Activated T-helper 1 cell treated with anti-CD3 and anti-CD28 coated beads, Interleukin-2, amount 50 U/mL, for 16 hours (primary cell): Measurements from ENCODE around the gene MID1.

Experiments used
- DNase-seq, 2 donors: peaks; one replicate each; pipeline ENCODE4 v3.0.0-alpha.2; 2020; ENCODE audit warnings: low read depth in 1 of 2, low spot score in 1 of 2

The MID1 gene, protein sequence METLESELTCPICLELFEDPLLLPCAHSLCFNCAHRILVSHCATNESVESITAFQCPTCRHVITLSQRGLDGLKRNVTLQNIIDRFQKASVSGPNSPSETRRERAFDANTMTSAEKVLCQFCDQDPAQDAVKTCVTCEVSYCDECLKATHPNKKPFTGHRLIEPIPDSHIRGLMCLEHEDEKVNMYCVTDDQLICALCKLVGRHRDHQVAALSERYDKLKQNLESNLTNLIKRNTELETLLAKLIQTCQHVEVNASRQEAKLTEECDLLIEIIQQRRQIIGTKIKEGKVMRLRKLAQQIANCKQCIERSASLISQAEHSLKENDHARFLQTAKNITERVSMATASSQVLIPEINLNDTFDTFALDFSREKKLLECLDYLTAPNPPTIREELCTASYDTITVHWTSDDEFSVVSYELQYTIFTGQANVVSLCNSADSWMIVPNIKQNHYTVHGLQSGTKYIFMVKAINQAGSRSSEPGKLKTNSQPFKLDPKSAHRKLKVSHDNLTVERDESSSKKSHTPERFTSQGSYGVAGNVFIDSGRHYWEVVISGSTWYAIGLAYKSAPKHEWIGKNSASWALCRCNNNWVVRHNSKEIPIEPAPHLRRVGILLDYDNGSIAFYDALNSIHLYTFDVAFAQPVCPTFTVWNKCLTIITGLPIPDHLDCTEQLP

DNA sequence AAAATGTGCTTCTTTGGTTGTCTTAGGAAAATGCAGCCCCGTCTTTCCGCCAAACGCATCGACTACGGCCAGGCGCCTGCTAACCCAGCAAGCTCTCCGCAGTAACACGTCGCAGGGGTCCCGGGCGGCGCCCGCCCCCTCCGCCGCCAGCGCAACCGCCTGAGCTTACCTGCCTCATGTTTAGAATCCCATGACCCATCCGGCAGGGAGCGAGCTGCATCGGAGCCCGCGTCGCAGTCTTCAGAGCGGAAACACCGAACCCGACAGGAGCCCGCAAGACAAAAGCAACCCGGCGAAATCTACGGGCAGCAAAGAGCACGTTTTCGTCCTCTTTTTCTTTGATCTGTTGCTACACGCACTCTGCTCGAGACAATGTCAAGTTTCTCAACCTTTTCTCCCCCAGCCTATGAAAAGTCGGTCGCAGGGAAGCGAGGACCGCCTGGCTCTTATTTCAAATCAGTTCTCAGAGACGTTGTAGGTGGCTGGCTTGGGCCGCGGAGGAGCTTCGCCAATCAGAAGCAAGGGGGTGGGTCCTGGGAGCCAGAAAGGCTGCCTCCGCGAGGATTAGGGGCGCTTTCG is at the start of gene MID1:
Gene MID1 (minus strand): TSS at position 465 of the 579 bp plus-strand sequence. CDS start 53,038 bp downstream, outside the sequence.
- no peak for DNase-seq

DNA sequence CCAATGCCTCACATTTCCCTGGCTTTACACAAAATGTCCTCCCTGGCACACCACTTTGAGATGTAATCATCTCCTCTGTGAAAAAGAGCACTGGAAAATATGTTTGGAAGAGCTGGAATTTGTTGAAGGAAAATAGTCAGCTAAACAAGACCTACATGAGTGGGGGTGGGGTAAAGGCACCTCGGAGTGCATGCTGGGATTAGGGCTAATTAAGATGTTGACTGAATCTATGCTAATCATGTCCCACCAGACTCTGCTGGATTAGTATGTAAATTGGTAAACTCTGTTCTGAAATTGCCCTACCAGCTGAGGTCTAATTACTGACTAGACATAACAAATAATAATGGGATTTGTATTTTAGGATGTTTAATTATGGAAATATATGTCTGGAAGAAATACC is 46.8 kb upstream of the MID1 start:
- DNase-seq: no peak

DNA sequence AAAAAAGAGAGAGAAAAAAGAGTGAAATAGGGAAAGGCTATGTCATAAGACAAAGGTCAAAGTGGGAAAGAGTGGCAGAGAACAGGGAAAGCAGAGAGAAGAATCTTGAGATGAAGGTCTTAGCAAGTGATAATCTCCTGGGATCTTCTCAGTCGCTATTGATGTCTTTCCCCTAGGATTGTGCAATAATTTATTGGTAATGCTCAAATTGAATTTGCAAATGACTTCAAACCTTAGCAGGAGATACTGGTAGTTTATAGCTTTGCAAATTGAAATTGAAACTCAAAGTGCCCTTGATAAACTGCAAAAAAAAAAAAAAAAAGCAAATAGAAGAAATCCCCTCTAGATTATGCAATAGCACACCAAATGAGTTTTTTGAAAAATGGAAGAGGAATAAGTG is 45.7 kb upstream of the MID1 start:
- no peak for DNase-seq

DNA sequence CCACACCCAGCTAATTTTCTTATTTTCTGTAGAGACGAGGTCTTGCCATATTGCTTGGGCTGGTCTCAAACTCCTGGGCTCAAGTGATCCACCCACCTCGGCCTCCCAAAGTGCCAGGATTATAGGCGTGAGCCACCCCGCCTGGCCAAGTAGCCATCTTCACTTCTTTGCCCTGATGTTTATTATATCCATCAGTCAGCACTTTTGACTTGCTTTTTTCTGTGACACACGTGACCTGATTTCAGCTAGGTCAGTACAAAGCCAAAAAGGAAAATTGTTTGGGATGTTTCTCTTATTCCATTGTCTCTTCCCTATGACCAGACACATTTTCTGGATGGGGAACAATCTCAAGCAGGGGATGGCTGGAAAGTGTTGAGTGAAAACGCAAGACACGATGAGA is 45.3 kb upstream of the MID1 start:
- no peak for DNase-seq

DNA sequence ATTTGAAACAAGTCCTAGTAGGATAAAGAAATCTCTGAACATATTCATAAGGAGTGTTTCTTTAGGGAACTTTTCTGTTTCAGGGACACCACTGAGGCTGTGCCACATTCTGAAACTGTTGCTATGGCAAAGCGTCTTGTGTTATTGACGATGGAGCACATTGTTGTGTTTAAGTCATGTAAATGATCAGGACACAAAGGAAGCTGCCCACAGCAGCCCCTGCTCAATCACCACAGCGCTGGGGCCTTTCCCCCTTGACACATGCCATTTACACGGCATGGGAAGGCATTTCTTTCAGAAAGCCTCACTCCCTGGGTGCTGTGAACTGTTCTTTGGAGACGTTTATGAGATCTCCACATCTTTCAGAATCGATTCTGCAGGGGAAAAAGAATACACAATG is 39.8 kb upstream of the MID1 start:
- no peak for DNase-seq

DNA sequence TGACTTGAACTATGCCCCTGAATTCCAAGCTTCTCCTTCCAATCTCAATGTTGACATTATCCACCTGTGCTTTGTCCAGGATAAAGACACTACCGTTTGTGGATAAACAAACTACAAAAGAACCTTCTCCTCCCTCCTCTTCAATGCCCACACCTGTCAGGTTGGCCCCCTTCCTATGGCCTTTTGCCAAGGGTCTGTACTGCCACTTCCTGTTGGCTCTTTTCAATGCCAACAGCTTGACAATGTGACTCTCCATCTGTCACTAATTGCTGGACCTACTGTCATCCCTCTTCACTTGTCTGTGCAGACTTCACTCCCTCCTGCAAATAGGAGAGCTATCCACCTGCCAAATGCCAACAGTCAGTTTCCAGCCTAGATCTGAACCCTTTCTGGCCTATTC is 35.8 kb upstream of the MID1 start:
- DNase-seq: no peak

DNA sequence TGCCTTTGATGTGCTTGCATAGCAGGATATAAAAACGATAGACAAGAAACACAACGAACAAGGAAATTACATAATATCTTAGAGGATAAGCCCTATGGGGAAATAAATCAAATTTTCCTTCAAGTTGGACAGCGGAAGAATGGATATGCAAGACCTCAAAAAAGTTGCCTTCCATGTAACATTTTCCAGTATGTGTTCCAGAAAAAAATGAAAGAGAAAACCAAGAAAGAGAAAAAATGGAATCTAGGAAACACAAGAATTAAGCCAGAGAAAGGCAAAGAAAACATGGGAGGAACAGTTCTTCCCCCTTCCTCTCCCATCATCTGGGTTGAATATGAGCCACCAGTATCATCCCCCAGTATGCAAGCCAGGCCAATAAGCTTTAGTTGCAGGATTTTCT is 34.6 kb upstream of the MID1 start:
- no peak for DNase-seq

DNA sequence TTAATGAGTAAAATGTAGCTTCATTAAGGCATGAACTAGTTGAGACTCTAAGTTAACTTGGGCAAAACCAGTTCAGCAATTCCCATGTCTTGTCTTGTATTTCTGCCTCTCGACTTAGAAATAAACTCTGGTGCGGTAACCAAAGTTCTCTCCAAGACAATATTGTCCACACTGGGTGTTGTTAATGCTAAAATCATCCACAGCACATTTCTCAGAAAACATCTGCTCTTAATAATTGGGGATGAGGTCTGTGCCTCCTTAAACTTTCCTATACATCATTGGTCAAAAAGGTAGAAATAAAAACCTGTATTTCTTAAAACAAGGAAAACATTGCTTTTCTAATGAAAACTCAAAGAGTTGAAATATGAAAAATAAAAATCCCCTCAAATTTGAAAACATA is 32.9 kb upstream of the MID1 start:
- DNase-seq: no peak

DNA sequence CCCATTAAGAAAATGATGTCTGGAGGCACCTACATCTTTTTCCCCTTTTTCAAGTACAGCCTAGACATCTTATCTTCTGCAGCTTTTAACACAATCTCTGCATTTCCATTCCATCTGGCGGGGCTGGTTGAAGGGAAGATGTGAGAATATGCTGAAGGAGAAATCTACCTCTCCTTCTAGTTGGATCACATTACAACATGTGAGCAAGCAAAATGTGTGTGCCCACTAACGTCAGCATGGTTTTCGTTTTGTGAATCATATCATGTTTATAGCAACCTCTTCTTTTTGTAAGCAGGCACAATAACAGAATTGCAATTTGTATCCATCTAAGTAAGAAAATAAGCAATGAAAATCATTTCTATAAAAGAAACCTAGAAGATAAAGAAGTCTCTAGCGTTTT is 28.9 kb upstream of the MID1 start:
- DNase-seq: no peak

DNA sequence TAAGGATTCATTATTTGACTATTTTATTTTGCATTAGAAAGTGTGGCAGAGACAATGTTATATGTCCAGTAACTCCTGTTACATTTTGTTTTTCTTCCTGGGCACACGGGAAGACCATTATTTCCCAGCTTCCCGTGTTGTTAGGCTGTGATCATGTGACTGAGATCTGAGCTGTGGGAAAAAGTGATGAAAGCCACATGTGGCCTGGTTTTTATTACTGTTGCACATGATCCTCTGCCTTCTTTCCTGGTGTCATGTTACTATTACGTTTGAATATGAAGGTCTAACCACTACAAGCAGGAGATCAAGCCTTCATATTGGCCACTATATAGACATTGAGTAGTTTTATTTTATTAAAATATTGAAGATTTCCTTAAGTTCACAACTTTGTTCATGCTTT is 28.2 kb upstream of the MID1 start:
- DNase-seq: no peak

DNA sequence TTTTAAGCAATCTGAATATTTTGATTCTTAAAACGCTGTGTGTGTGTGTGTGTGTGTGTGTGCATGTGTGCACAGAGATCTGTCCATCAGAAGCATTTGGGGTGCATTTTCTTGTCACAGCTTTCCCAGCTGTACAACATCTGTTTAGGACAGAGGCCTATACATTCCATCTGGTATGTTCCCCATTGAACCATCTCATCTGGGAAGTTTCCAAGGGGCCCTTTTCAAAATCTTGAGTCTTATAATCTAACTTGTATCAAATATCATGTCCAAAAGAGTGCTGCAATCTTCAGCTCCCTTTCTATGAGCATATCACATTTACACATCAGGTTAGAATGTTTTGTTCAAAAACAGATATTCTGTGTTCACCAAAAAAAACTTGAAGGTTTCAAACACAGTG is 16.5 kb upstream of the MID1 start:
- DNase-seq: no peak

DNA sequence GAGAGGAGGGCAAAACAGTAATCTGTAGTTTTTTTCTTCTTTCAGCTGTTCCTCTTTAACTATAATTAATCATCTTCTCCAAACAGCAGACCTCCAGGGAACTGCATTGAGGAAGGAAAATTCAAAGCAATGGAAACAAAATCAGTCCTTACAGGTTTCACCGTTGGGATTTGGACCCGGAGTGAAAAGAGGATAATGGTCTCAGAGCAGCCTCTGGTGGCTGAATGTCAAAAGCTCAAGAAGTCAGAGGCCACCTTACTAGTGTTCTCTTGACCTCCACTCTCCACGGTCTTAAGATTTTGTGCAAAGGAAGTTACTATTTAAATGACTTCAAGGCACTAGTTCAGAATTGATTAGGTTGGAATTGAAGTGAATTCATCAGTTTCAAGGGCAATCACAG is 16.0 kb upstream of the MID1 start:
- DNase-seq: no peak

DNA sequence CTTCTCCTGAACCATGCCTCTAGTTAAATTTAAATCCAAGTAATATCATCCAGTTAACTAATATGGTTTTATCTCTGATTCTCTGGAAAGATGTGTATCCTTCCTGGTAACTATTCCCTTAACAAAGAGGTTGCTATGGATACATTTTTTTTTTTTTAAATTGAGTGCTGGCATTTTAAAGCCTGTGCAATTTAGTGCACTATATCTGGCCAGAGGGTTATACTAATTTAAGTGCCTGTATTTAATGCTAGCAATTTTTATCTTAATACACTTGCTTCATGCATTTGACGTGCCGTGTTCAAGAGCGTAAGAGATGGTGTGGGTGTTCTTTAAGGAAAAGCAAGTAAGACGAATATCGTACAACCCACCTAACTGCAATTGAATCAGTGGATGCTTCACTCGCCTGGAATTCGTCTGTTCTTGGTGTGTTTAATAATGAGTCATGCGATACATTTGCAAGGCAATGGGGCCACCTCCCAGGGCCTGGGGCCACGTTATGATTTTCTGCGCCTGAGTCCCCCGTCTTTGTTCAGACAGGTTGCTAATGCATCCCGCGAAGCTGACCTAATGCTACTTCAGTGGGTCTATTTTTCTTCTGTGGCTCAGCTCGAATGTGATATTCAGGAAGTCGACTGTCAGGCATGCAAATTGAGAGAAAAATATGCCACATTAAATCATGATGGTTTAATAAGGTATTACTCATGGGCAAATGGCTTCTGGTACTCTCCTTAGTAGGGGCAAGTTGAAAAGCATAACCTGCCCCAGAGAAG is 14.2 kb upstream of the MID1 start:
- DNase-seq: no peak

DNA sequence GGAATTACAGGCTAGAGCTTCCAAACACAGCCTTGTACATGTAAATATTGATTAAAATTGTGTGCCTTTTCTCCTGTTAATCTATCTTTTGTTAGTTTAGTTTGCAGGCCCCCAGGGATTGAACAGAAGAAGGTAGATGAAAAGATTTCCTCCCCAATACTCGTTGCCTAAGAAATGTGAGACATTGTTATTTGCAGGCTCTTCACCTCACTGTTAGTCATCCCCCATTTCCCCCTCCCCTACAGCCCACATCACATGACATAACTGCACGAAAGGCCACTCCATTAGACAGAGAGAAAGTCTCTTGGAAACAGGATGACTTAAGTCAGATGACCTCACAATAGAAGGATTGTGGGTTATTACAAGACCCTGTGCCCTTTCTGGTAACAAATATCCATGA is 13.3 kb upstream of the MID1 start:
- DNase-seq: no peak

DNA sequence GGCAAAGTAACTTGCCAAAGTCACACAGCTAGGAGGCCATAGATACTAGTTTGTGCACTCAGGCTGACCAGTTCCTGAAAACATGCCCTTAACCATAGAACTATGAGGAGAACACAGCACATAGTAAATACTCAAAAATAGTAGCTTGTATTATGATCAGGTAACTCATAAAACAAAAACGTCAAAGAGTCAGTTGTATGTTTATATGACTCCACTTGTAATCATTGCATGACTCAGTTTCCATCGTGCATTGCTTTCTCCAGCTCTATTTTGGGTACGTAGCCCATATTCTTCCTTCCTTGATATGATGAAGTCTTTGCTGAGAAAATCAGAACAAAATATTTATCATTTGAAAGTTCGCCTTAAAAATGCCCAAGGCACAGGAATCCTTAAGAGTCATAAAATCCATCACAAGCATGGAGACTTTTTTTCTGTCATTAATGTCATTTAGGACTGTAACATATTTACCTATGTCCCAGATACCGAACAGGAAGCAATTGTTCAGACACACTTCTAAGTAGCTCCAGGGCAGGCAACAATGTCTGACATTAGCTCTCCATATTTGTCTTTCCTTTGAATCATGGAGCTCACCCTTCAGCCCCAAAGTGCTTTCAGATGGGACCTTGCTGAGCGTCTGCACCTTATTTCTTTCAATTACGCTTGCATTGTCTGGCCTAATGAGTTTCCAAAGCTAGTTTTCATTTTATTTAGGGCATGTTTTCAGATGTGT is 11.2 kb upstream of the MID1 start:
- DNase-seq: no peak

DNA sequence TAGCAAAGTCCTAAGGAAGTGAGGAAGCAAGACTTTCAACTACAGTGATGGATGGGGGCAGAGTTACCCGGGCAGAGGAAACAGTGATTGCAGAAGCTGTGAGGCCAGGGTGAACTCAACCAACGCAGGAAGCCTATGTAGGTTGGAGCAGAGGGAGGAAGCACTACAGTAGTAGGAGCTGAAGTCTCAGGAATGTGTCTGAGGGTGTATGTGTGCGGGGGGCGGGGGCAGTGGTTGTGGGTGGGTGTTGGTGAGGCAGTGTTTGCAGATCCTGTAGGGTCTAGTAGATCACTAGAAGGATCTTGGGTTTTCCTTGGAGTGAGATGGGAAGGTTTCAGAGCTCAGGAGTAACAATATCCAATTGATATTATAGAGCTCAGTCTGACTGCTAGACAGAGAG is 9.9 kb upstream of the MID1 start:
- no peak for DNase-seq

DNA sequence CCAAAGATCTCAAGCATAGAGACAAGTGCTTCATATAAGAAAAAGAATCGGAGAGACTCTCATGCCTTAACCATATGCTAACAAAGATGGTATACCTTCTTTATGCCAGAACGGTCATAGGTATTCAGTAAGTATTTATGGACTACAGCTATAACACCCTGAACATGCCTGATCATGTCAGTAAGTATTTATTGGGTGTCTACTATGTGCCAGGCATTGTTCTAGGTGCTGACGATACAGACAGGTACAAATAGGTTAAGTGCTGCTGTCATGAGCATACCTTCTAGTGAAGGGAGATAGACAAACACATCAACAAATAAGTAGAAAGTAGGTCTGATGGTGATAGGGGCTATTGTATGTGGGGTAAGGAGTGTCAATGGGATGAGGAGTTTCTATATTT is 9.5 kb upstream of the MID1 start:
- DNase-seq: no peak

DNA sequence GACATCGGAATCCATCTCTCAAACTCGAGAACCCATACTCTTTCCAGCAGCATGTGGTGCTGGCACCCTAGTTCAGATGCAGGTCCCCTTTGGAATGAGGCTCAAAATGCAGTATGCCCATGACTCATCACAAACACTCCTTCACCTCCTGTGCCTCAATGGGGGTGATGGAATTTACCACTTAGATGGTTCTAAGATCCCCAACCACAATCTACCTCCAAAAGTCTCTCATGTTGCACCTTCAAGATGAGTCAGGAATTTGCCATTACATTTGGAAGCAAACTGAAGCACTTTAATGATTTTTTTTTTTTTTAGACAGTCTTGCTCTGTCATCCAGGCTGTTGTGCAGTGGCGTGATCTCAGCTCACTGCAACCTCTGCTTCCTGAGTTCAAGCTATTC is 8.5 kb upstream of the MID1 start:
- no peak for DNase-seq

DNA sequence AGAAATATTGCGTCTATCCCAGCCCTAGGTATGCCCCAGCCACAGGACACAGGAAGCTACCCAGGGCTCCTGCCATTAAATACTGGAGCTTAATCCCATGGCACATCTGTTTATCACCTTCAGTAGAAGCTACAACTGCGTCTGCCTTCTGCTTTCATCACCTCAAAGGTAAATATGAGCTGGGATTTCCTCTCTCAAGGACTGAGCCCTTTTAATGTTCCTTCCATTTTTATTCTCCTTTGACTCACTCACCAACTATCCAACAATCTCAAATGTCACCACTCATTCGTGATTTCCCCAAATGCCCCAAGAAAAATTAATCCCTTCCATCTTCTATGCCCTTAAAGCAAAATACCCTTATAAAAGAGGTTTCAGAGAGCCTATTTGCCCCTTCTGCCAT is 1.8 kb upstream of the MID1 start:
- no peak for DNase-seq

DNA sequence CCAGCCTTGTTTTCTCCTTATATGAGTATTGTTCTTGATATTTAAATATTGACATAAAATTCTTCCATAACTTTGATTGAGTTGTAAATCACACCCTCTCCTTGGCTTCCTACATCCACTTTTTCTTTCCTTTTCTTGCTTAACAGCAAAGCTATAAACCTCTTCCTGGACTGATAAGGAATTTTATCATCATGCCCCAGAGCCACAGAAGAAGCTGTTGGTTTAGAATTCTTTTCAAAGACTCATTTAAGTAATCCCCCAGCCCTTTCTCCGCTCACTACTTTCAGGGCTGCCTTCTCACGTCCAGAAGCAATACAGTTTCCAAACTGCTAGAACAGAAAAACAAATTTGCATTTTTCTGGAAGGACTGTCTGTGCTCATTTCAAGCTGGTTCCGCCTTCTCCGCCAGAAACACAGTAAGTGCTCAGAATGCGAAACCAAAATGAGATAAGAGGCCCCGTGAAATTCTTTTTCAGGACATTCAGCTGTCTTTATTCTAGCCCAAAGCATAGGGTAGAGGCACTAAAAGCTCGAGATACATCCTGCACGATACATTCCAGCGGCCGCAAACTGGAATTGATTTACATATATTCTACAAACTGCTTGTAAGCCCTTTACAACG is 849 bp downstream of the MID1 start:
- DNase-seq: no peak

DNA sequence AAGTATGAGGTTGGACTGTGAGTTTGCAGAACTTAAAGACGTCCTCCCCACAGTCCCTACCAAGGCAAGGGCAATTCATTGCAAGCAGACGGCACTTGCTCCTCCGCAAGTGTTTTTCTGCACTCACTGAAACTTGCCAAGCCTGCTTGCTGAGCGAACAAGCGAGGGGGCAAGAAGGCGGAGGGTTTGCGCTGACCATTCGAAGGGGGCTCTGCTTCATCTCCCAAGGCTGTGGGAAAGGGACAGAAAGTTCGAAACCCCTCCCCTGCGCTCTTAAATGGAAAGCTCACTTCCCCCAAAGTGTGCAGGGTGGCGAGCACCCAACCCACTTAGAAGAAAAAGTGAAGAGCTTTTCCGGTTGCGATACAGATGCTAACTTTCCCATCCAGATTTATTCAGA is 1.4 kb downstream of the MID1 start:
- DNase-seq: no peak
